ENCODE measurements around the gene MYH7B. TPM values are rescaled to one million over a fixed set of nuclear protein-coding genes. Genes with fewer than 3 reads are reported as not detected.

The MYH7B gene
- total RNA-seq, 2 donors from 2014 or later: 0.14 to 0.27 TPM

DNA sequence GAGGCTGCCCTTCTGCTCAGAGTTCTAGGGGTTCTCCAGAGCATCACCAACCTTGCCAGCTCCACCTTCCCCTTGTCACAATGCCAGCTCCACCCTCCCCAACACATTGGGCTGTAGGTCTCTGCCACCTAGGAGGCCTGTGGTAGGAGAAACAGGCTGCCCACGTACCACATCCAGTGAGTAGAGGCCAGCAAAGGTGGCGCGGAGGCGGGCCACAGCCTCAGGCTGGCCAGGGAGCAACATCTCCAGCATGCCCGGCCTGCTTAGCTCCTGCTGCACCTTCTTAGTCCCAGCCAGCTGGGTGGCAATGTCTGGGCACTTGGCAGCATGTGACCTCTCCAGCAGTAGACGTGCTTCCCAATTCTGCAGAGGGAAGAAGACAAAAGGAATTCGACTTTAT lies 23.9 kb upstream of the MYH7B start:
- ATAC-seq (ENCODE audit: insufficient number of reproducible peaks, low FRiP score, low read depth): no peak
- no peak overlapping the region for H3K27ac ChIP-seq

DNA sequence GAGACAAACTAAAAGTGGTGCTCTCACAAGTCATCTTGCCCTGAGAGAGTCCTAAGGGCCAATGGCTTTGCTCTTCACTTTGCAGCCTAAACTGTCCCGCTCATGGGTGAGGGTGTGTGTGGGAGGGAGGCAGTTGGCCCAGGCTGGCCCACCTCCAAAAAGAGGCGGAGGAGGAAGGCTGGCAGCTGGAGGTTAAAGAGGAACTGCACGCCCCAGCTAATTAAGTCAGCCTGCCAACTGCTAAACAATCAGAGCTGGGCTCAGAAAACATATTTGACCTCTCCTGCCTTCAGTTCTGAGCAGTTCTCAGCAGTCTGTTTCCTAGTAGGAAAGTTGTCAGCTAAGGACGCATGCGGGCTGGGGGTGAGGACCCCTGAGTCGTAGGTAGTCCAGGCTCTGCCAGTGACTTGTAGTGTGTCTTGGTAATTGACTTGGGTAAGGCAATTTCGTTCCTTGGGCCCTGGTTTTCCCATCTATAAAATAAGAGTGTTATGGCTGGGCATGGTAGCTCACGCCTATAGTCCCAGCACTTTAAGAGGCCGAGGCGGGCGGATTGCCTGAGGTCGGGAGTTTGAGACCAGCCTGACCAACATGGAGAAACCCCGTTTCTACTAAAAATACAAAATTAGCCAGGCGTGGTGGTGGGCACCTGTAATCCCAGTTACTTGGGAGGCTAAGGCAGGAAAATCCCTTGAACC lies 17.1 kb upstream of the MYH7B start:
- Histone ChIP-seq H3K27me3 (replicated peaks; ENCODE audit: insufficient read depth) (no peaks in the 10 kb centered on the region), H3K4me1 (ENCODE audit: control insufficient read depth in 1 of 2, low read depth in 2 of 2) (peaks cover 4 to 7% of the 10 kb centered on the region in 2 donors), H3K9me3 (no peaks in the 10 kb centered on the region), H3K36me3 (peaks cover 11% of the 10 kb centered on the region), H3K27ac (peak overlapping the region in 1 of 2 donors; percentile 1), H3K4me3 (no peak overlapping the region)
- DNase-seq (ENCODE audit: low spot score): no peak
- TF ChIP-seq, protein P1, sequence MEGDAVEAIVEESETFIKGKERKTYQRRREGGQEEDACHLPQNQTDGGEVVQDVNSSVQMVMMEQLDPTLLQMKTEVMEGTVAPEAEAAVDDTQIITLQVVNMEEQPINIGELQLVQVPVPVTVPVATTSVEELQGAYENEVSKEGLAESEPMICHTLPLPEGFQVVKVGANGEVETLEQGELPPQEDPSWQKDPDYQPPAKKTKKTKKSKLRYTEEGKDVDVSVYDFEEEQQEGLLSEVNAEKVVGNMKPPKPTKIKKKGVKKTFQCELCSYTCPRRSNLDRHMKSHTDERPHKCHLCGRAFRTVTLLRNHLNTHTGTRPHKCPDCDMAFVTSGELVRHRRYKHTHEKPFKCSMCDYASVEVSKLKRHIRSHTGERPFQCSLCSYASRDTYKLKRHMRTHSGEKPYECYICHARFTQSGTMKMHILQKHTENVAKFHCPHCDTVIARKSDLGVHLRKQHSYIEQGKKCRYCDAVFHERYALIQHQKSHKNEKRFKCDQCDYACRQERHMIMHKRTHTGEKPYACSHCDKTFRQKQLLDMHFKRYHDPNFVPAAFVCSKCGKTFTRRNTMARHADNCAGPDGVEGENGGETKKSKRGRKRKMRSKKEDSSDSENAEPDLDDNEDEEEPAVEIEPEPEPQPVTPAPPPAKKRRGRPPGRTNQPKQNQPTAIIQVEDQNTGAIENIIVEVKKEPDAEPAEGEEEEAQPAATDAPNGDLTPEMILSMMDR (IDR thresholded peaks at IDR 0.05): no peak
- ATAC-seq (ENCODE audit: insufficient number of reproducible peaks, low FRiP score, low read depth): no peak

More for the DNA sequence above, 23.9 kb upstream of the MYH7B start:
- peaks cover 0 to 12% of the 10 kb centered on the region in 2 donors for H3K4me1 ChIP-seq (ENCODE audit: control insufficient read depth in 1 of 2, low read depth in 2 of 2)
- H3K36me3 ChIP-seq: peaks cover 35% of the 10 kb centered on the region
- TF ChIP-seq, protein P1 (IDR thresholded peaks at IDR 0.05): no peak
- no peak overlapping the region for H3K4me3 ChIP-seq
- H3K9me3 ChIP-seq: no peaks in the 10 kb centered on the region
- H3K27me3 ChIP-seq (replicated peaks; ENCODE audit: insufficient read depth): no peaks in the 10 kb centered on the region
- no peak for DNase-seq (ENCODE audit: low spot score)

DNA sequence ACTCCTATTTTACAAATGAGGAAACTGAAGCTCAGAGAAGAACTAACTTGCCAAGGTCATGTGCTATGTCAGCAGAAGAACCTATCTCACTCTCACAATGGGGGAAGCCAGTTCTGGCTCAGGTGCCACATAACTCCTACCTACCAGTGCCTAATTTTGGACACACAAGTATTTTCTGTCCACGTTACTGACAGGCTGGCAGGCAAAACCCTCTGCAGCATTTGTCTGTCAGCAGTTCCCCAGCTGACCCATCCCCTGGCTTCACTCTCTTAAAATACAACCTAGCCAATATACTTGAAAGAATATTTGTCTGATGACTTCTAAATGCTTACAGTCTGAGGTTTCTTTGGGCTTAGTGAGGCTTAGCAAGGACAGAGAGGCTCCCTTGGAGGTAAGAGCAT lies 15.6 kb upstream of the MYH7B start:
- TF ChIP-seq, protein P1 (IDR thresholded peaks at IDR 0.05): no peak
- H3K36me3 ChIP-seq: peaks cover 10% of the 10 kb centered on the region
- no peak for ATAC-seq (ENCODE audit: insufficient number of reproducible peaks, low FRiP score, low read depth)

DNA sequence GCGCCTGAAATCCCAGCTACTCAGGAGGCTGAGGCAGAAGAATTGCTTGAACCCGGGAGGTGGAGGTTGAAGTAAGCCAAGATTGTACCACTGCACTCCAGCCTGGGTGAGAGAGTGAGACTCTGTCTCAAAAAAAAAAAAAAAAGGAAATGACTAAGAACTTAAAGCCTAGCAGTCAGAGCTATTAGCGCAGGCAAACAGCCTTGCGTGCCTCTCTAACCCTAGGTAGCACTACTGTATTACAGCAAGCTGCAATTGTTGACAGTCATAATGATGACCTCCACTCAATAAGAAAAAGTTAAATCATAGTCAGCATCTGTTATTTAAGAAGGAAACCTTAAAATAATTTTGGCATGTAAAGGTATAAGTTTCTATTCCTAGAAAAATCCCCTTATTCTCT lies 14.4 kb upstream of the MYH7B start:
- Histone ChIP-seq H3K4me1 (ENCODE audit: control insufficient read depth in 1 of 2, low read depth in 2 of 2) (peaks cover 4 to 7% of the 10 kb centered on the region in 2 donors), H3K36me3 (peaks cover 14% of the 10 kb centered on the region), H3K9me3 (no peaks in the 10 kb centered on the region)

More for the DNA sequence above, 15.6 kb upstream of the MYH7B start:
- no peaks in the 10 kb centered on the region for H3K27me3 ChIP-seq (replicated peaks; ENCODE audit: insufficient read depth)
- no peaks in the 10 kb centered on the region for H3K9me3 ChIP-seq
- H3K4me1 ChIP-seq (ENCODE audit: control insufficient read depth in 1 of 2, low read depth in 2 of 2): peaks cover 4 to 7% of the 10 kb centered on the region in 2 donors
- no peak overlapping the region for H3K27ac ChIP-seq
- no peak overlapping the region for H3K4me3 ChIP-seq
- DNase-seq (ENCODE audit: low spot score): no peak

DNA sequence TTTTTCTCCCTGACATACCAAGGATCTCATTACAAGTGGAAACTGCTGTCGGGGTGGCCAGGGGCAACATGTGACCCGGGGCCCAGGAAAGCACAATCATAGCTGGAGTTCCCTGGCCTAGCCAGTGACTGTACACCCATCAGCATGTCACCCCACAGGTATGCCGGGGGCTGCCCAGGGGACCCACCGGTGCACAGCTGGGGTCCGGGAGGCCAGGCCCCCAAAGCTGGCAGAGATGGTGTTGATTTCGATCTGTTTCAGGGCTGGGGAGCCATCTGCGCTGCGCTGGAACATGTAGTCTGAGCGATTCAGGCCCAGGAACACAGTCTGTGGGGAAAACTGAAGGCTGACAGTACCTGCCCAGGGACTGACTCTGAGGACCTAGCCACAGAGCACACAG lies 13.4 kb upstream of the MYH7B start:
- no peaks in the 10 kb centered on the region for H3K9me3 ChIP-seq
- H3K27me3 ChIP-seq (replicated peaks; ENCODE audit: insufficient read depth): no peaks in the 10 kb centered on the region
- peaks cover 10% of the 10 kb centered on the region for H3K36me3 ChIP-seq
- no peak overlapping the region for H3K27ac ChIP-seq
- no peak overlapping the region for H3K4me3 ChIP-seq
- peaks cover 4 to 7% of the 10 kb centered on the region in 2 donors for H3K4me1 ChIP-seq (ENCODE audit: control insufficient read depth in 1 of 2, low read depth in 2 of 2)
- no peak for DNase-seq (ENCODE audit: low spot score)
- TF ChIP-seq, protein P1 (IDR thresholded peaks at IDR 0.05): no peak
- ATAC-seq (ENCODE audit: insufficient number of reproducible peaks, low FRiP score, low read depth): no peak

More for the DNA sequence above, 14.4 kb upstream of the MYH7B start:
- TF ChIP-seq, protein P1 (IDR thresholded peaks at IDR 0.05): no peak
- Histone ChIP-seq H3K27ac (no peak overlapping the region), H3K4me3 (no peak overlapping the region), H3K27me3 (replicated peaks; ENCODE audit: insufficient read depth) (no peaks in the 10 kb centered on the region)
- DNase-seq (ENCODE audit: low spot score): no peak
- no peak for ATAC-seq (ENCODE audit: insufficient number of reproducible peaks, low FRiP score, low read depth)
